Tibial nerve (tissue), 4 donors: ENCODE measurements around the gene AFMID.

Experiments
- EP300 ChIP-seq, 2 donors: sonication (generic); formaldehyde crosslinking; IDR thresholded peaks; one replicate each; pipeline ENCODE4 v1.6.1; 2017; ENCODE audit warnings: antibody characterized with exemption in 2 of 2, mild to moderate bottlenecking in 1 of 2
- POLR2A ChIP-seq, 2 donors: fragments of 450-650 bp; IDR thresholded peaks; one replicate each; pipeline ENCODE4 v1.6.1; 2017; ENCODE audit warnings: antibody characterized with exemption in 2 of 2, mild to moderate bottlenecking in 2 of 2, moderate library complexity in 2 of 2
- TF ChIP-seq, protein P1 (sequence below), 5 experiments: fragments of 200-600 bp in 3 of 5; fragments of 450-650 bp in 2 of 5; sonication (generic) in 3 of 5; IDR thresholded peaks; one replicate each; pipeline ENCODE4 v1.5.1; 2016 to 2019; ENCODE audit warnings: antibody characterized with exemption in 5 of 5, mild to moderate bottlenecking in 3 of 5, moderate library complexity in 2 of 5

DNA sequence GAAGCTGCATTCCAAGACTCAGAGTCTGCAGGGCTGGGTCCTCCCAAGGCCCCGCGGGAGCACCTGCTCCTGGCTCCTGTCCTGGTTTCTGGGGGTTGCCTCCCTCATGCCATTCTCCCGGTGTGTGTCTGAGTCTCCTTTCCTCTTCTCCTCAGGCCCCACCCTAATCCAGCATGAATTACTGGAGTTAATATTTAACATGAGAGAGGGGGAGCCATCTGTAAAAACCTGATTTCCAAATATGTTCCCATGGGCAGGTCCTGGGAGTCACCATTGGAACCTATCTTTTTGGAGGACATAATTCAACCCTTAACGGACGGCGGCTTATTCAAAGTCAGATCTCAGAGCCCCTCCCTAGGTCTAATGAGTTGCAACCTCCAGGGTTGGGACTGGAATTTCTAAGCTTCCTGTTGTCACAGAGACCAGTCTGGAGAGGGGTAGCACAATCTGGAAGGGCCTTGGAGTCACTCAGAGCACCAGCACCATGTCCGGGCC, 35.6 kb upstream of the AFMID start:
- TF ChIP-seq POLR2A (IDR thresholded peaks at IDR 0.05) (no peak), EP300 (IDR thresholded peaks at IDR 0.05) (no peak)
- TF ChIP-seq, protein P1, sequence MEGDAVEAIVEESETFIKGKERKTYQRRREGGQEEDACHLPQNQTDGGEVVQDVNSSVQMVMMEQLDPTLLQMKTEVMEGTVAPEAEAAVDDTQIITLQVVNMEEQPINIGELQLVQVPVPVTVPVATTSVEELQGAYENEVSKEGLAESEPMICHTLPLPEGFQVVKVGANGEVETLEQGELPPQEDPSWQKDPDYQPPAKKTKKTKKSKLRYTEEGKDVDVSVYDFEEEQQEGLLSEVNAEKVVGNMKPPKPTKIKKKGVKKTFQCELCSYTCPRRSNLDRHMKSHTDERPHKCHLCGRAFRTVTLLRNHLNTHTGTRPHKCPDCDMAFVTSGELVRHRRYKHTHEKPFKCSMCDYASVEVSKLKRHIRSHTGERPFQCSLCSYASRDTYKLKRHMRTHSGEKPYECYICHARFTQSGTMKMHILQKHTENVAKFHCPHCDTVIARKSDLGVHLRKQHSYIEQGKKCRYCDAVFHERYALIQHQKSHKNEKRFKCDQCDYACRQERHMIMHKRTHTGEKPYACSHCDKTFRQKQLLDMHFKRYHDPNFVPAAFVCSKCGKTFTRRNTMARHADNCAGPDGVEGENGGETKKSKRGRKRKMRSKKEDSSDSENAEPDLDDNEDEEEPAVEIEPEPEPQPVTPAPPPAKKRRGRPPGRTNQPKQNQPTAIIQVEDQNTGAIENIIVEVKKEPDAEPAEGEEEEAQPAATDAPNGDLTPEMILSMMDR (IDR thresholded peaks at IDR 0.05), result no peak
